A673 (cell line): ENCODE results near the gene SLC7A1.

Experiments
- CTCF ChIP-seq: fragments of 300-800, 200-600 bp; sonication (generic); conservative IDR thresholded peaks from 2 replicates; pipeline ENCODE4 v1.5.1; 2017; ENCODE audit warnings: low read depth, mild to moderate bottlenecking, antibody characterized with exemption, low read length, moderate library complexity, mixed read lengths
- EZH2 ChIP-seq: fragments of 200-600 bp; sonication (generic); IDR thresholded peaks from 2 replicates; pipeline ENCODE4 v1.6.1; 2017; ENCODE audit warnings: borderline replicate concordance, low read depth, mild to moderate bottlenecking, mixed read lengths, antibody characterized with exemption, low read length; ENCODE audit not compliant: poor library complexity, severe bottlenecking

GRCh38 chr13:29505950-29506349 lies 89.5 kb downstream of the SLC7A1 start:
- TF ChIP-seq CTCF, result no peak
- TF ChIP-seq EZH2, result no peak
